G401.6 (cell line): ENCODE results near the gene LMO2.

Source experiments
- FAIRE-seq: peaks from 2 replicates; lab custom pipeline; 2012; peaks lifted over from hg19 to GRCh38; lab: Jason Lieb, UNC

The LMO2 gene

GRCh38 chr11:33819278-33820035 lies 72.4 kb downstream of the LMO2 start:
- no peak for FAIRE-seq
